ENCODE measurements around the gene LDB3. TPM values are rescaled to one million over a fixed set of nuclear protein-coding genes. Genes with fewer than 3 reads are reported as not detected.
A peak's percentile ranks its signal among the peaks of the same experiment; 100 is the strongest.

Gene LDB3, protein sequence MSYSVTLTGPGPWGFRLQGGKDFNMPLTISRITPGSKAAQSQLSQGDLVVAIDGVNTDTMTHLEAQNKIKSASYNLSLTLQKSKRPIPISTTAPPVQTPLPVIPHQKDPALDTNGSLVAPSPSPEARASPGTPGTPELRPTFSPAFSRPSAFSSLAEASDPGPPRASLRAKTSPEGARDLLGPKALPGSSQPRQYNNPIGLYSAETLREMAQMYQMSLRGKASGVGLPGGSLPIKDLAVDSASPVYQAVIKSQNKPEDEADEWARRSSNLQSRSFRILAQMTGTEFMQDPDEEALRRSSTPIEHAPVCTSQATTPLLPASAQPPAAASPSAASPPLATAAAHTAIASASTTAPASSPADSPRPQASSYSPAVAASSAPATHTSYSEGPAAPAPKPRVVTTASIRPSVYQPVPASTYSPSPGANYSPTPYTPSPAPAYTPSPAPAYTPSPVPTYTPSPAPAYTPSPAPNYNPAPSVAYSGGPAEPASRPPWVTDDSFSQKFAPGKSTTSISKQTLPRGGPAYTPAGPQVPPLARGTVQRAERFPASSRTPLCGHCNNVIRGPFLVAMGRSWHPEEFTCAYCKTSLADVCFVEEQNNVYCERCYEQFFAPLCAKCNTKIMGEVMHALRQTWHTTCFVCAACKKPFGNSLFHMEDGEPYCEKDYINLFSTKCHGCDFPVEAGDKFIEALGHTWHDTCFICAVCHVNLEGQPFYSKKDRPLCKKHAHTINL
- total RNA-seq, result 10 to 100 TPM in 1 of 3 donors, 1 to 10 TPM in 1, under 1 TPM in 1; 0.96 to 22.7 (median 3.2) TPM
- long read RNA-seq, donor 1, partial matches to known transcripts, result 11 of 23 reads
- long read RNA-seq, donor 1, other reads (novel, unspliced or antisense), result 11 of 23 reads
- long read RNA-seq, donor 2, result 0 reads

DNA sequence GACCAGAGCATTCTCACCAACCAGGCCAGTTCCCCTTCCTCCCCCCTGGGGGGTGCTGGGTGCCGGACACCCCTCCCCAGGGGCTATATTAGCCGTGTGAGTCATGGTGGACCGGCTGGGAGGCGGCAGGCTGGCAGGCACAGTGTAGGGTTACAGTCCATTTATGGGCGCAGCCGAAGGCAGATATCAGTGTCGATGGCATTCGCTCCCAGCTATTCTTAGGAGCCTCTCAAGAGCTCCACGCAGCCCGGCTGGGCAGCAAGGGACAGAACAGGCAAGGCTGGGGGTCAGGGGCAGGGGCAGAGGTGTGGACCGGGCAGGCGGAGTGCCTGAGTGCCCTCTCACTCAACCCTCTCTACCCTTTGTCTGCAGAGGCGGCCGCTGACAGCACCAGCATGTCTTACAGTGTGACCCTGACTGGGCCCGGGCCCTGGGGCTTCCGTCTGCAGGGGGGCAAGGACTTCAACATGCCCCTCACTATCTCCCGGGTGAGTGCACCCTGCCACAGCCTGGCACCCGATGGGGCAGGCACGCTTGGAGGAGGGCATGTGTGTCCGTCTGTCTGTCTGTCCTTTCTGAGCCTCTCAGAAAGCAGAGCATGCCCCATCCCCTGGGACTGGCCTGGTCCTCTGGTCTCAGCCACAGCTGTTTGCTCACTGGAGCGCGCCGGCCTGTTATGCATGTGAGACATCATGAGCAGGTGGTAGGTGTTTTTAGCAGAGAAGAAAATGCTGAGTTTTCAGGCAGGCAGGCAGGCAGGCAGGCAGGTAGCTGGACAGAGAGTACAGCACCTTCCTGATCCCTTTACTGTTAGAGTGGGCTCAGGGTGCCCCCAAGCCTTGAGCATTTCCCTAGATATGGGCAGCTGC is at the start of gene LDB3:
Gene LDB3, plus strand, starts transcription at position 215 of the 869 bp plus-strand sequence. Its CDS starts 181 bp downstream, at position 396.
- Histone ChIP-seq H3K4me3 (no peak within 1 kb of the TSS), H3K36me3 (ENCODE audit: low read depth) (no peaks in the 10 kb centered on the region), H3K4me1 (ENCODE audit: low read depth) (peaks cover 15% of the 10 kb centered on the region), H3K9me3 (no peaks in the 10 kb centered on the region)
- intact Hi-C loops (cut with DNase I, micrococcal nuclease), result no loop called here
- TF ChIP-seq, protein P1, sequence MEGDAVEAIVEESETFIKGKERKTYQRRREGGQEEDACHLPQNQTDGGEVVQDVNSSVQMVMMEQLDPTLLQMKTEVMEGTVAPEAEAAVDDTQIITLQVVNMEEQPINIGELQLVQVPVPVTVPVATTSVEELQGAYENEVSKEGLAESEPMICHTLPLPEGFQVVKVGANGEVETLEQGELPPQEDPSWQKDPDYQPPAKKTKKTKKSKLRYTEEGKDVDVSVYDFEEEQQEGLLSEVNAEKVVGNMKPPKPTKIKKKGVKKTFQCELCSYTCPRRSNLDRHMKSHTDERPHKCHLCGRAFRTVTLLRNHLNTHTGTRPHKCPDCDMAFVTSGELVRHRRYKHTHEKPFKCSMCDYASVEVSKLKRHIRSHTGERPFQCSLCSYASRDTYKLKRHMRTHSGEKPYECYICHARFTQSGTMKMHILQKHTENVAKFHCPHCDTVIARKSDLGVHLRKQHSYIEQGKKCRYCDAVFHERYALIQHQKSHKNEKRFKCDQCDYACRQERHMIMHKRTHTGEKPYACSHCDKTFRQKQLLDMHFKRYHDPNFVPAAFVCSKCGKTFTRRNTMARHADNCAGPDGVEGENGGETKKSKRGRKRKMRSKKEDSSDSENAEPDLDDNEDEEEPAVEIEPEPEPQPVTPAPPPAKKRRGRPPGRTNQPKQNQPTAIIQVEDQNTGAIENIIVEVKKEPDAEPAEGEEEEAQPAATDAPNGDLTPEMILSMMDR (IDR thresholded peaks at IDR 0.05), result no peak
- DNase-seq (no peak), ATAC-seq (peak; percentile 7)

DNA sequence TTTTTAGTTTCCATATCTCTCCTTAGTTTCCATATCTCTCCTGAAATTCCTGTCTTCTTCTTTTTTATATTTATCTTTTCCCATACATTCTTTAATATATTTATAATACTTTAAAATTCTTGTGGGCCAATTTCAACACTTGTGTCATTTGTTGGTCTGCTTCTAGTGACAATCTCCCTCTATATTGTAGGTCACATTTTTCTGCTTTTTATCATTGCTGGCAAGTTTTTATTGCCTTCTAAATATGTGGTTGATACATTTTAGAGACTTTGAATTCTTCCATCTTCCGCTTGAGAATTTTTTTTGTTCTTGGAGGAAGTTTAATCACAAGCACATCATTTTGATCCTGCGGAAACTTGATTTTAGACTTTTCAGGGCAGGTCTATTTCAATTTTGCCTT is 40.0 kb upstream of the LDB3 start:
- TF ChIP-seq, protein P1 (IDR thresholded peaks at IDR 0.05), result no peak
- ATAC-seq, result no peak
- Histone ChIP-seq H3K4me1 (ENCODE audit: low read depth) (peaks cover 4% of the 10 kb centered on the region), H3K9me3 (no peaks in the 10 kb centered on the region), H3K36me3 (ENCODE audit: low read depth) (no peaks in the 10 kb centered on the region), H3K4me3 (no peak overlapping the region)
- intact Hi-C loops (cut with DNase I, micrococcal nuclease), result no loop called here
- DNase-seq, result no peak

DNA sequence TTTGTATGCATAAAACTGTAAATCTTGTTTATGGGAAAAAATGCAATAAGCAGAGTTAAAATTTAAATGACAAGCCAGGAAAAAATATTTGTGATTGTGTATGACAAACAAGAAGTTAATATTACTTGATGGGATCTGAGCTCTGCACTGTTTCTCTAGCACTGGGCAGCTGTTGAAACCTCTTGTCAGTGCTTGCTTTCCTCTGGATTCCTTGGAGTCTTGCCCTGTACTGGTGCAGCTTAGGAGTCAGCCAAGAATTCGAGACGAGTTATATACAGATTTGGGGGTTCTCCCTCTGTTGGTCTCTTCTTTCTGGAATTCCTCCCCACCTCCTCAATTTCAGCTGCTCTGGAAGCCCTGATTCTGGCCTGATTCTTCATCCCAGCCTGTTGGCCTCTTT is 38.2 kb upstream of the LDB3 start:
- intact Hi-C loops (cut with DNase I, micrococcal nuclease), result no loop called here
- TF ChIP-seq, protein P1 (IDR thresholded peaks at IDR 0.05), result no peak
- H3K4me3 ChIP-seq, result no peak overlapping the region
- no peaks in the 10 kb centered on the region for H3K36me3 ChIP-seq (ENCODE audit: low read depth)
- ATAC-seq (no peak), DNase-seq (no peak)
- peaks cover 4% of the 10 kb centered on the region for H3K4me1 ChIP-seq (ENCODE audit: low read depth)
- H3K9me3 ChIP-seq, result no peaks in the 10 kb centered on the region

DNA sequence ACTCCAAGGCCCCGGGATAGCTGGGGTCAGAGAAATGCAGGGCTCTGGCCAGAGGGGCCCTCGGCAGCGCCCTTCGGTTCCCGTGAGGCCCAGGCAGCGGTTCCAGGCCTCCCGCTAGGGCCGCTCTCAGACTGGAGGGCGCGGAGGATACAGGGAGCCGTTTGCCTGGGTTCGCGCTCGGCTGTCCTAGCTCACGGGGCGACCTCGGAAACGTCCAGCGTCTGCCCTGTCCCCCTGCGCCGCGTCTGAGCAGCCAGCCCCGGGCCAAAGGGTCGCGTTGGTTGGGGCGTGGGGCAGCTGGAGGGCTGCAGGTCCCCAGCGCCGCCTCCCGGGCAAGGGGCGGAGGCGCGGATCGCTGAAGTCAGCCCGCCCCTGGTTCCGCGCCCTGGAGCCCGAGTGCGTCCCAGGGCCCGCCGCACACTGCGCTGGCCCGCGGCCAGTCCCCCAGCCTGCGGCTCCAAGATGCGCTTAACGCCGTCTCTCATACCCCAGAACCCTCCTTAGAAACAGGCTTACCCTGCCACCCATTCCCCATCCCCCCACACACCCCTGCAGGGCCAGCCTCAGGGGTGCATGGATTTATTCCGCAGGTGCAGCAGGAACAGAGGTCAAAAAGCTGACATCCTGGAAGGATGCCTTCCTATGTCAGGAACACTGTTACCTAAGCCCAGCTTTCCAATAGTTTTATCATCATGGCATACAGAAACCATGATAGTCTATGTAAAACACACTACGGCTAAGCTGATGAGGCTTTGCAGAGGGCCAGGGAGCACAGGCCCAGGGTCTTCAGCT is 36.1 kb upstream of the LDB3 start:
- Histone ChIP-seq H3K9me3 (no peaks in the 10 kb centered on the region), H3K36me3 (ENCODE audit: low read depth) (no peaks in the 10 kb centered on the region), H3K4me1 (ENCODE audit: low read depth) (peaks cover 4% of the 10 kb centered on the region), H3K4me3 (no peak overlapping the region)
- TF ChIP-seq, protein P1 (IDR thresholded peaks at IDR 0.05), result no peak
- ATAC-seq (peak; percentile 80), DNase-seq (peak in 1 of 3 donors; percentile 51)
- intact Hi-C loops (cut with DNase I, micrococcal nuclease), result no loop called here
